ENCODE results near the gene KRTAP4-12.
"Not testable (repeated sequence)": the region's sequence is repeated elsewhere in the genome, so short reads cannot be mapped to it uniquely, and the experiment has no call there.

Gene KRTAP4-12

DNA sequence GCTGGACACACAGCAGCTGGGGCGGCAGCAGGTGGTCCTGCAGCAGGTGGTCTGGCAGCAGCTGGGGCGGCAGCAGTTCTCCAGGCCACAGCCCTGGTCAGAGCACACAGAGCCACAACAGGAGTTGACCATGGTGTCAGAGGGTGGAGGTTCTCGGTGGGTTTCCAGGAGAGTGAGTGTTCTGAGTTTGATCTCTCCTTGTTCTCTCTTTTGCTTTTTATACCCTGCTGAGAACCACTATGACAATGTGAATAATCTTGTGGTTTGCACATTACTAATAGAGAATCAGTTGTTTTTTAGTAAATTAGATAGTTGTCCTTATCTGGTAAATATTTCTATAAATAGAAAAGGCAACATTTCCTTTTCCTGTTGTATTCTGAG, at the start of gene KRTAP4-12:
KRTAP4-12 (minus strand) TSS at position 192 of the 381 bp plus-strand sequence; CDS start at position 132, 60 bp downstream.
- not testable (repeated sequence) for DNase-seq (ENCODE audit: low read depth)

DNA sequence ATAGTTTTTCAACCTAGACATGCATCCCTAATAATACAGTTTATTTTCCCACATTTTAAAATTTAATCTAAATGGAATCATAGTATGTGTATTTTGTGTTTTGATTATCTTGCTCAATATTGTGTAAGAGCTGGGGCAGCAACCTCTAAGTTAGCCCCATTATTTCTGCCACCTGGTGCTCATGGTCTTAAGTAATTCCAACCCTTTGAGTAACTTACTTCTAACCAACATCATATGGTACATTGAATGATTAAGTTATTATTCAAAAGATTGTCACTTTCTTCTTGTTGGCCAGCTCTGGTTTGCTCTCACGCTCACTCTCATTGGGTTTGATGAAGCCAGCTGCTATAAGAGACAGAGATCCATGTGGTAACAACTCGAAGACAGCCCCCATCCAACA, 47.9 kb upstream of the KRTAP4-12 start:
- no peak for DNase-seq (ENCODE audit: low read depth)

DNA sequence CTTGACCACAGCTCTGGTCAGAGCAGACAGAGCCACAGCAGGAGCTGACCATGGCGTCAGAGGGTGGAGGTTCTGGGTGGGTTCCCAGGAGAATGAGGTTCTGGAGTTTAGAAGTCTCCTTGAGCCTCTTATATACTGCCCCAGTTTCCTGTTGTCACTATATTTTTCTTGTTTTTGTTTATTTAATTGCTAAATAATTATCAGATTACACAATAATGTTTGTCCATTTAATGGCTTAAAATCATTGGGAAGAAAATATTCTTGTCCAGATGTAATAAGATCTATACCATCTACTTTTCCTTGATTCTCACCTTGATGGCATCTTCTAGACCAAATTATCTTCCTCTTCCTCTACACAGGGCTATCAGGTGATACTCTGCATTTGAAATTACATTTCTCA, 44.1 kb upstream of the KRTAP4-12 start, which contains the start of gene KRTAP4-3:
KRTAP4-3 (minus strand) TSS at position 101 of the 400 bp plus-strand sequence; CDS start at position 52, 49 bp downstream.
- DNase-seq (ENCODE audit: low read depth) = no peak

DNA sequence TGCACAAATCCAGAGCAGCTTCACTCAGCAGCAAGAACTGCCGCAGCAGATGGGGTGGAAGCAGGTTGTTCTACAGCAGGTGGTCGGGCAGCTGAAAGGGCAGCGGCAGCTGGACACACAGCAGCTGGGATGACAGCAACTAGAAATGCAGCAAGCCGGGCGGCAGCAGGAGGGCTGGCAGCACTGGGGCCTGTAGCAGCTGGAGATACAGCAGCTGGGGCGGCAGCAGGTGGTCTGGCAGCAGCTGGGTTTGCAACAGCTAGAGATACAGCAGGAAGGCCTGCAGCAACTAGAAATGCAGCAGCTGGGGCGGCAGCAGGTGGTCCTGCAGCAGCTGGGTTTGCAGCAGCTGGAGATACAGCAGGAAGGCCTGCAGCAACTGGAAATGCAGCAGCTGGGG, 43.6 kb upstream of the KRTAP4-12 start:
- no peak for DNase-seq (ENCODE audit: low read depth)

DNA sequence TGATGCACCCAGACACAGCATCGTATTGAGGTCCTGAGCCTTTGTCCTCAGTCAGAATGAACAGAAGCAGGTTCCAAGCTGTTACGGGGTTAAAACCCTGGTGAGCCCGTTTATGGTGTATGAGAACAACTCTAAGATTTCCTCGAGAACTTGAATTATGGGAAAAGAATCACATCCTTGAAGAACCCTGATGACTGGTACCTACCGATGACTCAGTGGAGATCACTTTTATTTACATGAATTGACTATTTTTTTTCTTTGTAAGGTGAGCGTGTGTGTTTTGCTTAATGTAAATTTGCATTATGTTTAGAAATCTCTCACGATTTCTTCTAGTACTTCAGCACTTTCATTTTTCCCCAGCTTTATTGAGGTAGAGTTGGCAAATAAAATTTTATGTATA, 39.8 kb upstream of the KRTAP4-12 start:
- no peak for DNase-seq (ENCODE audit: low read depth)

DNA sequence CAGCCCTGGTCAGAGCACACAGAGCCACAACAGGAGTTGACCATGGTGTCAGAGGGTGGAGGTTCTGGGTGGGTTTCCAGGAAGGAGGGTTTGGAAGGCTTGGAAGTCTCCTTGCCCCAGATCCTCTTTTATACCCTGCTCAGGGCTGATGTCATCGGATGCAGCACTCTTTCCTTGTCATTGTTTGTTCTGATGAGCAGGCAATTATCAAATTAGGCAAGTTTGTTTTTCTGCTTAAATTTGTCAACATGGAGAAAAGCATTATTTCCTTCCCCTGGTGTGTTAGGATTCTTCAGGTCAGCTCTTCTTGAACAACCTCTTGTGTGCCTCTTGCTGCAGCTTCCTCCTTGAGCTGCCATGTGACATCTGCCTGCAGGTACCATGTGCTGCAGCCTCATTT, 36.7 kb upstream of the KRTAP4-12 start, which contains the start of gene KRTAP4-4:
KRTAP4-4 (minus strand) TSS at position 101 of the 400 bp plus-strand sequence; CDS start at position 44, 57 bp downstream.
- DNase-seq (ENCODE audit: low read depth) = no peak

DNA sequence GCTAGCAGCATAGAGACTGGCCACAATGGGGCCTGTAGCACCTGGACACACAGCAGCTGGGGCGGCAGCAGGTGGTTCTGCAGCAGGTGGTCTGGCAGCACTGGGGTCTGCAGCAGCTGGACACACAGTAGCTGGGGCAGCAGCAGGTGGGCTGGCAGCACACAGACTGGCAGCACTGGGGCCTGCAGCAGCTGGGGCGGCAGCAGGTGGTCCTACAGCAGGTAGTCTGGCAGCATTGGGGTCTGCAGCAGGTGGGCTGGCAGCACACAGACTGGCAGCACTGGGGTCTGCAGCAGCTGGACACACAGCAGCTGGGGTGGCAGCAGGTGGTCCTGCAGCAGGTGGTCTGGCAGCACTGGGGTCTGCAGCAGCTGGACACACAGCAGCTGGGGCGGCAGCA, 36.2 kb upstream of the KRTAP4-12 start:
- not testable (repeated sequence) for DNase-seq (ENCODE audit: low read depth)

DNA sequence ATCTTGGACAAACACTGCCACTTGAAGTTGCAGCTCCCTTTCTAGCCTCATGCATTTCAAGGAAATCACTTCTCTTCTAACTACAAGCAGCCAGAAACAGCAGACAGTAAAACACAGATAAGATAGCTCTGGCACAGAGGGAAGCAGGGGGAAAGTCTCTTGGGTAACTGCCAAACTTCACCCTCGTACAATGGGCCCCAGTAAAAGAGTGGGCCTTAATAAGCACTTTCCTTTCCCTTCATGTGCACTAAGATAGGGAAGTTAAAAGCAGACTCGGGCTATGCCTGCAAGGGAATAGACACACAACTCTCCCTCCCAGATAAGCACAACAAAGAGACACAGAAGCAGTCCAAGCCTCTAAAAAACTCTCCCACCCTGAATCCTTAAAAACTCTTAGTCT, 29.9 kb upstream of the KRTAP4-12 start:
- DNase-seq (ENCODE audit: low read depth) = no peak

DNA sequence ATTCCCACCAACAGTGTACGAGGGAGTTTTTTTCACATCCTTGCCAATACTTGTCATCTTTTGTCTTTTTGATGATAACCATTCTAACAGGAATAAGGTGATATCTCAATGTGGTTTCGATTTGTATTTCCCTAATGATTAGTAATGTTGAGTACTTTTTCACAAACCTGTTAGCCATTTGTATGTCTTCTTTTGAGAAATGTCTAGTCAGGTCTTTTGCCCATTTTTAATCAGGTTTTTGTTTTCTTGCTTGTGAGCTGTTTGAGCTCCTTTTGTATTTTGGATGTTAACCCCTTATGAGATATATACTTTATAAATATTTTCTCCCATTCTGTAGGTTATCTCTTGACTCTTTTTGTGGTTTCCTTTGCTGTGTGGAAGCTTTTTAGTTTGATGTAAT, 27.5 kb upstream of the KRTAP4-12 start:
- no peak for DNase-seq (ENCODE audit: low read depth)

DNA sequence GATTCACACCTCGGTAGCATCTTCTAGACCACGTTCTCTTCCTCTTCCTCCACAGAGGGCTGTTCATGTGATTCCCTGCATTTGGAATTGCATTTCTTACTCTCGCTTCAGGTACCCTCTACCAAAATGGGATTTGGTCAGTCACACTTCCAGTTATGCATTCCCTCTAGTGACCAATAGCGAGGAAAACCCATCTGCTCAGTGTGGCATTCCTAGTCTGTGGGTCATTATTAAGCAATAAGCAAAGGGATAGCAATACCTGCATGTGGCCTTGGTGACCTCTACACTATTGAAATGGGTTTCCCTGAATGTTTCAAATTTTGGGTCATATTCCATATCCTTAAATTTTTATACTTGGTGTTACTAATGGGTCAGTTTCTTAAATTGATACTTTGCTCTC, 26.0 kb upstream of the KRTAP4-12 start:
- DNase-seq (ENCODE audit: low read depth) = no peak

DNA sequence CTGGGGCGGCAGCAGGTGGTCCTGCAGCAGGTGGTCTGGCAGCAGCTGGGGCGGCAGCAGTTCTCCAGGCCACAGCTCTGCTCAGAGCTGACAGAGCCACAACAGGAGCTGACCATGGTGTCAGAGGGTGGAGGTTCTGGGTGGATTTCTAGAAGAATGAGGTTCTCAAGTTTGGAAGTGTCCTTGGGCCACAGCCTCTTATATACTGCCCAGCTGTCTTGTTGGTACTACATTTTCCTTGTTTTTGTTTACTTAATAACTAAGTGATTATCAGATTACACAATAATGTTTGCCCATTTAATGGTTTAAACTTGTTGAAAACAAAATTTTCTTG, 25.6 kb upstream of the KRTAP4-12 start, which contains the start of gene KRTAP4-5:
KRTAP4-5 (minus strand) TSS at position 174 of the 334 bp plus-strand sequence; CDS start at position 116, 58 bp downstream.
- no peak for DNase-seq (ENCODE audit: low read depth)

DNA sequence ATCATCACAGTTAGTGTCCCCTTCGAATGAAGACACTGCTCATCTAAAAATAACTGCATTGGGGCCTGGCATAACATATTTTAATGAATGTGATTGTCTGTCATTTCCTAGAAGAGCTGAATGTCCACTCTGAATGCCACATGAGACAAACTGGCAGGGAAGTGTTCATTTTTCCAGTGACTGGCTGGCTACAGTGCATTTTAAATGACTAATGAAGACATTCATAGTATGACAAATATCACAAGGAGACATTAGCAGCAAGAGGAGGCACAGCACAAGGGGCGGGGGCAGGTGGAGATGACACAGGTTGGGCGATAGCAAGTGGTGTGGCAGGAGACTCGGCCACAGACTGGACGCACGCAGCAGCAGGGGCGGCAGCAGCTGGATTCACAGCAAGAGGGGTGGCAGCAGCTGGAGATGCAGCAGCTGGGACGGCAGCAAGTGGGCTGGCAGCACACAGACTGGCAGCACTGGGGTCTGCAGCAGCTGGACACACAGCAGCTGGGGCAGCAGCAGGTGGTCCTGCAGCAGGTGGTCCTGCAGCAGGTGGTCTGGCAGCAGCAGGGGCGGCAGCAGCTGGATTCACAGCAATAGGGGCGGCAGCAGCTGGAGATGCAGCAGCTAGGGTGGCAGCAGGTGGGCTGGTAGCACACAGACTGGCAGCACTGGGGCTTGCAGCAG, 25.1 kb upstream of the KRTAP4-12 start:
- not testable (repeated sequence) for DNase-seq (ENCODE audit: low read depth)

DNA sequence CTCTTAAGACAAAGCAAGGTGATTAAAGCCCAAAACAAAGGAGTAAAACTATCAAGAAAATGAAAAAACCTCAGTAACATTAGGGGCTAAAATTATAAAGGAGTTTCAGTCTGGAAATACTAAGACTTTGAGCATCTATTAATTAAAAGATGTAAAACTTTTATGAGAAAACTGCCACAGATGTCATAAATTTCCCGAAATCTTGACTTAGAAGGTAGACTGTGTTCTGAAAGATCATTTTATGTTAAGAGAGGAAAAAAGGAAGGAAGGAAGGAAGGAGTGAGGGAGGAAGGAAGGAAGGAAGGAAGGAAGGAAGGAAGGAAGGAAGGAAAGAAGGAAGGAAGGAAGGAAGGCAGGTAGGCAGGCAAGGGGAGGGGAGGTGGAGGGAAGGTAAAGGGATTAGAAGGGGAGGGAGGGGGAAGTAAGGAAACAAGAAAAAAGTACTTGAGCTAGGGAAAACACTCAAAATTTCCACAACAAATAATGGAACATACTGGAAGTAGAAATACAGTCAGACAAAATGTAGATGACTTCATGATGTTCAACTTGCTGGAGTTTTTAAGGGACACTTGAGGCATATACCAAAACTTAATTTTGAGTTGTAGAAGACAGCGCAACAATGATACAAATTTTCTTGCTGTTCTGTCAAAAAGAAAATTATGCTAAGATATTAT, 23.7 kb upstream of the KRTAP4-12 start:
- no peak for DNase-seq (ENCODE audit: low read depth)

DNA sequence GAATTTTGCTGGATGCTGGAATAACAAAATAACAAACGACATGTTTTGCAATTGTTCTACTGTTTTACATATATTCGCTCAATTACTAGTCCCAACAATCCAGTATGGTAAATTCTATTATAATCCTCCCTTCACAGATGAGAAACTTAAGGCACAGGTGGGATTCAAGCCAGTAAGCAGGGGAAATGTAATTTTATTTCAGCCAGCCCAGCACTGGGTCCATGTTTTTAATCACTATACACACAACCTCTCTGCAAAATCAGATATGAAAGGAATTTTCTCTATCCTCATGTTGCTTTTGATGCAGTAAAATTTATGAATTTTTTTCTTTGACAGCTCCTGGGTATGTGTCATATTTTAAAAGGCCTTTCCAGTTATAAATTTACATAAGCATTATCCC, 21.3 kb upstream of the KRTAP4-12 start:
- no peak for DNase-seq (ENCODE audit: low read depth)

DNA sequence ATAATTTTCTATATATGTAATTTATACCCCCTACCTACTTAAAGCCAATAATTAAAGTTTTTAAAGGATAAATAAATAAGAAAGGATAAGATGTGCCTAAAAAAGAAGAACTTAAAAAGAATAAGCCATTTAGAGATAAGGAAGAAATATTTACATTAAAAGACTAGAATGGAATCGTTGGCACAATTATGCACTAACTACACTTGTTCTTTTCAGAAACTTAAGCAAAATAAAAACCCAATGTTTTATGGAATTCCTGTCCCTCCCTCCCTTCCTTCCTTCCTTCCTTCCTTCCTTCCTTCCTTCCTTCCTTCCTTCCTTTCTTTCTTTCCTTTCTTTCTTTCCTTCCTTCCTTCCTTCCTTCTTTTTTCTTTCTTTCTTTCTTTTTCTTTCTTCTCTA, 20.9 kb upstream of the KRTAP4-12 start:
- no peak for DNase-seq (ENCODE audit: low read depth)

DNA sequence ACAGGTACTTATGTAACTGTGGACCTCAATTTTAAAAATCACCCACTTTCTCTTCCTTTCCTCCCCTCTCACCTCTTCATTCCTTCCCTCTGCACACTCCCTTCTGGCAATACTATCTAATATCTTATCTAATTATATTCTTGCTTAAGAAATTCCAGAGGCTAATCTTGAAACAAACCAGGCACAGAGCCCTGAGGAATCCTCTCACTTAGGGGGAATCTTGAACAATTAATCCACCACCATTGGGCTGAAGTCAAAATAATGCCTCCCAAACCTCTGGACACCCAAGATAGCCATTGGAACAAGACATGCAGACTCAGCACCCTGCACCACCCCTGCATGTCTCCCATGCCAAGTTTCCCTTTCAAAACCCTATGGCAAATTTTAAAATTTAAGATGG, 17.4 kb upstream of the KRTAP4-12 start:
- DNase-seq (ENCODE audit: low read depth) = no peak

DNA sequence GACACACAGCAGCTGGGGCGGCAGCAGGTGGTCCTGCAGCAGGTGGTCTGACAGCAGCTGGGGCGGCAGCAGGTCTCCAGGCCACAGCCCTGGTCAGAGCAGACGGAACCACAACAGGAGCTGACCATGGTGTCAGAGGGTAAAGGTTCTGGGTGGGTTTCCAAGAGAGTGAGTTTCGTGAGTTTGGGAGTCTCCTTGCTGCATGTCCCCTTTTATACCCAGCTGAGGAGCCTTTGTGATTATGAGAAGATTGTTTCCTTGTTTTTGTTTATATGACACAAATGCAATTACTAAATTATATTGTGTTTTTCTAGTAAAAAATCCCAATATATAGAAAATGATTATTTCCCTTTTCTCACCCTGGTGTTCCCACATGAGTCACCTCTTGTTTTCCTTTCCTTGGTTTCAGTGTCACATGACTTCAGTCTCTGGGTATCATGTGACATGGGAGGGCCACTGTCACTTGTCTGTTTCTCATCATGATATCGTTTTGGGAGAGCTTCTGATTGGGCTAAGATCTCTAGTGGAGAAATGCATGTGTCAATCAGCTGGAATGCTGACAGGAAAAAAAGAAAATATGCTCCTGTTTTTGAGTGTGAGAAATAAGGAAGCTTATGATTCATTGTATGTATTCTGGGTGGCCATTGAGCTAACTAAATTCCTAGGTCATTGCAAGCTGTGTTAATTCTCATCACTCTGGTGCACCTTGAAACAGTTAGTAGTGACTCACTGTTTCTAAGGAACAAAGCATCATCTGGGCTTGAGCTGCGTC, 16.6 kb upstream of the KRTAP4-12 start, which contains the start of gene KRTAP4-6:
KRTAP4-6 (minus strand) TSS at position 185 of the 772 bp plus-strand sequence; CDS start at position 128, 57 bp downstream.
- no peak for DNase-seq (ENCODE audit: low read depth)

DNA sequence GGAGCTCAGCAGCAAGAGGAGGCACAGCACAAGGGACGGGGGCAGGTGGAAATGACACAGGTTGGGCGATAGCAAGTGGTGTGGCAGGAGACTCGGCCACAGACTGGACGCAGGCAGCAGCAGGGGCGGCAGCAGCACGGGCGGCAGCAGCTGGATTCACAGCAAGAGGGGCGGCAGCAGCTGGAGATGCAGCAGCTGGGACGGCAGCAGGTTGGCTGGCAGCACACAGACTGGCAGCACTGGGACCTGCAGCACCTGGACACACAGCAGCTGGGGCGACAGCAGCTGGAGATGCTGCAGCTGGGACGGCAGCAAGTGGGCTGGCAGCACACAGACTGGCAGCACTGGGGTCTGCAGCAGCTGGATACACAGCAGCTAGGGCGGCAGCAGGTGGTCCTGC, 15.9 kb upstream of the KRTAP4-12 start:
- not testable (repeated sequence) for DNase-seq (ENCODE audit: low read depth)

DNA sequence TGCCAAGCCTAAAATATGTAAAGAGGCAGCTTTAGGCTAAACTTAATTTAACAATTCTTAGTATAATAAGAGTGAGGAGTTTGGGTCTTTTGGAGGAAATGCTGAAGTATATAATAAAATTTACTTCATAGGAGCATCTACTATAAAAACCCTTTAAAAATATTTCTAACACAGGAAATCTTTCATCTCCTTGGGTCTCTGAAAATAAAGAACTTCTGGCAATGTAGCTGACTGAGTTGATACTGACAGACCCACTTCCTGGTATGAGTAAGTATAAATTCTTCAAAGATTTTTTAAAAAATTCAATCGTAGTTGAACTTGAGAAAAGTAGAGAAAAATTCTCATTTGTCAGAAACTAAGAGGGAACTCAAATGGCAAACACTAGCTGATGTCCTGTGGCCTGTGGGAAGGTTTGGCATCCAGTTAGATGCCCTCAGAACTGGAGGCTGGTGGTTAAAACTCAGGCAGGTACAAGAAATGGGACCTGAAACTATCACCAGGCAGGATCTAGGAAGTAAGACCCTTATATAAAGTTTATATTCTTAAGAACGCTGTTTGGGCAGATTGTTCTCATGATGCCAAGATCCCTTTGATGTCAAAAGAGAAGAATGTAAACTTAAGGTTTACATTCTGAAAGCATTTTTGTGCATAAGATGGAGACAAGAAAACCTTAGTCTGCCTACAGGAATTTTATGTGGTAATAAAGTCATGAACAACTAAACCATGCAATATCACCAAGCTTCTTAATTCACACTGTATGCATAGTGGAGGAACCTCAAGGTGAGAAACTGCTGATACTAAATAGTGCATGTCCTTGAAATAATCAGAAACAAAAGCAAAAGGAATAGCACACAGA, 10.1 kb upstream of the KRTAP4-12 start:
- no peak for DNase-seq (ENCODE audit: low read depth)

DNA sequence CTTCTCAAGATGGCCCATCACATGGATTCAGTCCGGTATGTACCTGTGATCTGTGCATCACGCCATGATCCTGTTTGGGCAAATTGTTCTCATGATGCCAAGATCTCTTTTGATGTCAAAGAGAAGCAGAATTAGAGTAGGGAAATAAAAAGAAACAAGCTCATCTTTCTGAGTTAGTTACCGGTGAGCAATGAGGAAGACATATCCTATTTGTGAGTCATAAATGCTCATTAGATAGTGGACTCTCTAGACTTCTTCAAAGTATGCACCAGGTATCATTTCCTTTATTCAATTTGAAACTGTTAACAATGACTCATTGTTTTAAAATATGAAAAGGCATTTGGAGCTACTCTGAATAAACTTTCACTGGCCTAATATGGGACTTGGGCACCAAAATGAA, 8.0 kb upstream of the KRTAP4-12 start:
- DNase-seq (ENCODE audit: low read depth) = no peak

DNA sequence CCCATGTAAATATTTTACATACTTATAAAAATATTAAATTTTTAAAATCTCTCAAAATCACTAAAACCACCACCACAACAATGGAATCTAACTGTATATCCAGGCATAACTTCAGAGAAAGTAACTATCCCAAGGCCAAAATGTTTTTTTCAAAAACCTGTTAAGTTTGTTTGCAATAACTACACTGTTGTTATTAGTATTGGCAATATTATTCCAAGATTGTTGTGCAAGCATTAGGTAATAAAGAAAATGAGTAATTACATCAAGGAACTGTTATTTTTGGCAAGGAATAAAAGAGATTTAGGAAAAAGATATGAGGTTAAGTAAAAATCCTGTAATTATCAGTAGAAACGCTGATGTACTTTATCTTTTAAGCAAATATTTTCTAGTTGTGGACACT, 3.4 kb upstream of the KRTAP4-12 start:
- DNase-seq (ENCODE audit: low read depth) = no peak

DNA sequence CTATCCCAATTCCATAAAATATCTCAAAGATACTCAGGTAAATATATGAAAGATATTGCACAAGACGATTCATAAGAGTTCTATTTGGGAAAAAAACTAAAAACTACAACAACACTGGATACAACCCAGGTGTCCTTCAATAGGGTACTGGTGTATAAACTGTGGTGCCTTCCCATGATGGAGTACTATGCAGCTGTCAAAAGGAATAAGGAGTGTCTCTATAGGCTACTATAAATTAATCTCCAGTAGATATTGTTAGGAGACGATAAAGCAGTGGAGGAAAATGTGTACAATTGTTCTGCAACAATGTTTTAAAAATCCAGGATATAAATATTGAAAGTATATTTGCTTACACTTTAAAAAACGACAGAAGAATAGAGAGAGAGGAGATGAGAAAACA, 2.4 kb upstream of the KRTAP4-12 start:
- no peak for DNase-seq (ENCODE audit: low read depth)

Measured in activated T-cell treated with anti-CD3 and anti-CD28 coated beads for 24 hours (primary cell).